EH (cell line): ENCODE results near the gene PLGRKT.
"Not testable (repeated sequence)": the region's sequence is repeated elsewhere in the genome, so short reads cannot be mapped to it uniquely, and the experiment has no call there.

Source experiments
- DNase-seq: peaks from one replicate; pipeline ENCODE4 v3.0.0-alpha.2; 2015; ENCODE audit warnings: low read depth

The PLGRKT gene

GRCh38 chr9:5430912-5431311 is 6.8 kb downstream of the PLGRKT start:
- peak; percentile 9 for DNase-seq

GRCh38 chr9:5429873-5430564 is 7.7 kb downstream of the PLGRKT start:
- DNase-seq = no peak

DNA sequence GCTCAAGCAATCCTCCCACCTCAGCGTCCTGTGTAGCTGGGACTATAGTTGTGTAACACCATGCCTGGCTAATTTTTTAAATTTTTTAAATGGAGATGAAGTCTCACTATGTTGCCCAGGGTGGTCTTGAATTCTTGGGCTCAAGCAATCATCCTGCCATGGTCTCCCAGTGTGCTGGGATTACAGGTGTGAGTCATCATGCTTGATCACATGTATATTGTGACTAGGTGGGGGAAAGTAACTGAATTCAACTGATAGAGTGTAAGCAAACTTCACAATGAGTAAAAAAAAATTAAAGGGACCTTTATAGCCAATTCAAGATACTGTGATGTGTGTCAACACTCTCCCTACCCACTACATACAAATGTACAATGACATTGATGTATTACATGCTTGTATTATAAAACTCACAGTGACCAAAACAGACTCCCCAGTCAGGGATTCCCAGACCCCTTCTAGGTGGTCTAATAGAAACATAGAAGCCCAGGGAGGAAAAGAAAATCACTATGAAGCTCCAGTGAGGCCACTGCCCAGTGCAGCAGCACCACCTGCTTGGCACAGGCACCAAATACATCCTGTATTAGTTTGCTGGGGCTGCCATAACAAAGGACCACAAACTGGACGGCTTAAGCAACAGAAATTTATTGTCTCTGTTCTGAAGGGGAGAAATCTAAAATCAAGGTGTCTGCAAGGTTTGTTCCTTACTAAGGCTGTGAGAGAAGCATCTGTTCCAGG is 8.8 kb downstream of the PLGRKT start:
- DNase-seq = no peak

GRCh38 chr9:5428172-5428571 is 9.6 kb downstream of the PLGRKT start:
- no peak for DNase-seq

DNA sequence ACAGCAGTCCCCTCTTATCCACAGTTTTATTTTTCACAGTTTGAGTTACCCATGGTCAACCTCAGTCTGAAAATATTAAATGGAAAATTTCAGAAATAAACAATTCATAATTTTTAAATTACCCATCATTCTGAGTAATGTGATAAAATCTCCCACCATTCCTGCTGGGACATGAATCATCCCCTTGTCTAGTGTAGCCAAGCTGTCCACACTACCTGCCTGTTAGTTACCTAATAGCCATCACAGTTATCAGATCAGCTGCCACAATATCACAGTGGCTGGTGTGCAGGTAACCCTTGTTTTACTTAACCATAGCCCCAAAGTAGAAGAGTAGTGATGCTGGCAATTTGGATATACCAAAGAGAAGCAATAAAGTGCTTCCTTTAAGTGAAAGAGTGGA is 10.7 kb downstream of the PLGRKT start:
- no peak for DNase-seq

- DNase-seq = peak; percentile 36
Observed at GRCh38 chr9:5425006-5425628, 12.6 kb downstream of the PLGRKT start.

DNA sequence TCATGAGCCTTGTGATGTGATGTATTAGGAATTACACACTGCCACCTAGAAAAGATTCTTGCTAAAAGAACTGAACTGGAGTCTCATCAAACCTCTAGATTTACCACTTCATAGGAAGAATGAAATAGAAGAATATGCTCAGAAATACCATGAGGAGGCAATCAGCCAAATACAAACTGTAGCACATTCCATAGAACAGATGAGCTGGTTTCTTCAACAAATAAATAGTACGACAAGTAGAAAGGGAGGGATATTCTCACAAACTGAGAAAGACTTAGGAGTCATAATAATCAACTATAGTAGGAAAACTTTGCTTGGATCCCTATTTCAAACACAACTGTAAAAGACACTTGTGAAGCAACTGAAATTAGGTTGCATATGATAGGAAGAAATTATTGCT is 15.4 kb downstream of the PLGRKT start:
- DNase-seq = no peak

DNA sequence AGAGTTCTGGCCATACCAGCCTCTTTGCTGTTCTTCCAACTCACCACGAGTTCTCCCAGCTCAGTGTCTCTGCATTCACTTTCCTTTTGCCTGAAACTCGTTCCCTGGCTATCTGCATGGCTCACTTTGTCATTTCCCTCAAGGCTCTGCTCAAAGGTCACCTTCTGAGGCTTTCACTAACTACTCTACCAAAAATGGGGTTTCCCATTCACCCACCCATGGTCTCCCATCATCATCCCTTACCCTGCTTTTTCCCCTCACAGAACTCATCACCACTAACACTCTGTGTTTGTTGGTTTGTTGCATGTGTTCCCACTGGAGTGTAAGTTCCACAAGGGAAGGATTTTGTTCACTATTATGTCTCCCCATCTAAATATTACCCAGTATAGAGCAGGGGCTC is 16.6 kb downstream of the PLGRKT start:
- no peak for DNase-seq

- no peak for DNase-seq
Observed at GRCh38 chr9:5419987-5420386, 17.7 kb downstream of the PLGRKT start.

DNA sequence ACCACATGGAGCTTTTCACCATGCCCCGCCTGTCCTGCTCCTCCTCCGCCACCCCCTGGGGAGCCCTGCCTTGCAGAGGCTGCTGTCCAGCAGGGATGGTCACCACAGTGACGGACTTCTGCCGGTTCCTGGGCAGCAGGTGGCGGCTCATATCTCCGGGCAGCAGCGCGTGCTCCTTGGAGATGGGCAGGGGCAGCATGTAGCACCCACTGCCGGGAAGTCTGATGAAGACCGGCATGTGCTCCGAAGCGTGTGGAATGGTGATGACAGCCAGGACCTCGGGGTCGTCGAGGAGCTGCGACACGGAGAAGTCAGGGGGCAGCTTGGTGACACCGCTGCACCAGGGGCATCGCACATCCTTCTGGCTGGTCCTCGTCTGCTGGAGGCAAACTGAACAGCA is 19.2 kb downstream of the PLGRKT start:
- DNase-seq = no peak

DNA sequence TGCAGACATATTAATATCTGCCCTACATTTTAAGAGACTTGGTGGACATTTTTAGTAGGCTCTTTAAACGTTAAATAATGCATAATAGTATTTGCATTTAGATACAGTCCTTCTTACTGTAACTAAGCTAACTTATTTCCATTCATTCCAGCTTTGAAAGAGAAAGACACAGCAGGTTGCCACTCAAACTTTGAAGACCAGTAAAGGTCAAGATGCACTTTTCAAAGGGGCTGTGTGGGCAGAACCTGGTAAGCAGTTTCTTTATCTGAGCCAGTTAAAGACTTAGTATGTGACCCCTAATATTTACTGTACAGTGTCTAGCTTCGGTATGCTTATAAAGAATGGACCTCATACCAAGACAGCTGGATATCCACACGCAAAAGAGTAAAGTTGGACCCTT is 20.8 kb downstream of the PLGRKT start:
- DNase-seq = no peak

DNA sequence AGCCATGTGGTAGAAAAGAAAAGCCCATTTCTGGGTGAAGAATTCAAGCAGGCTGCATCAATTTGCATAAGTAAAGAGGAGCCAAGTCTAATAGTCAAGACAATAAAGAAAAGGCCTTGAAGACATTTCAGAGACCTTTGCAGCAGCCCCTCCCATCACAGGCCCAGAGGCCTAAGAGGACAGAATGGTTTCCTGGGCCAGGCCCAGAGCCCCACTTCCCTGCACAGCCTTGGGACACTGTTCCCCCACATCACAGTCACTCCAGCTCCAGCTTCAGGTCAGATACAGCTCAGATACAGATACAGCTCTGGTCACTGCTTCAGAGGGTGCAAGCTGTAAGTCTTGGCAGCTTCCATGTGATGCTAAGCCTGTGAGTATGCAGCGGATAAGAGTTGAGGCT is 29.1 kb downstream of the PLGRKT start:
- DNase-seq = no peak

GRCh38 chr9:5402217-5402616 is 35.5 kb downstream of the PLGRKT start:
- no peak for DNase-seq

- not testable (repeated sequence) for DNase-seq
Observed at GRCh38 chr9:5397547-5397946, 40.2 kb downstream of the PLGRKT start.

DNA sequence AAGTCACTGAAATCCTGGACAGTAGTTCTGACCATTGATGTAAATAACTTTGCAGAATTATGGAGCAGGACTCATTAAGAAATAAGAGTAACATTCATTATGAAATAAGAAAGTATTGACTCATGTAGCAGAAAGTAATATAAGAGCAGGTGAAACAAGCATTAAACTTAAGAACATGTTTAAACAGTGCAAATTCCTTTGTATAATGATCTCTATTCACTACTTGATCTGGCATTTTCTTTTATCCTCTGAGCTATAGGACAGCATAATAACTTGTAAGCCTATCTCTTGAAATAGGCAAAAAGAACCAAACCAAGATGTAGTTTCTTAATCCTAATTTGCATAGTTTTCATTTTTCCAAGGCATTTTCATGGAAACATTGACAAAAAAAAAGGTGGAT is 42.3 kb downstream of the PLGRKT start:
- no peak for DNase-seq

DNA sequence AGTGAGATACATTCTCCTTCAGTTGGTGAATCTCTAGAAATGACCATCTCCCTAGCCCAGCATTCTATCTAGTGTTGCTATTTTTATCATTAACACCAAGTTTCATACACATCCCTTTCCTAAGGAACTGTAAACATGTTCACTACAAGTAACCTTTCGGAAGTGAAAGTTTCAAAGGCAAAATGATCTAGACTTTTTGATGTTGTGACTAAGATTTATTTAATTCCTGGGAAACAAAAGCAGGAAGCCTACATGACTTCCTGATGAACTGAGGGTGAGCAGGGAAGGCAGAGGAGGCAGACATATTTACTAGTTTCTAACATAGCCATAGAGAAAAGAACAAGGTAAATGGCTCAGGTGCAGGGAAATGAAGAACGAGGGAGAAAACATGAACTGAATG is 43.7 kb downstream of the PLGRKT start:
- not testable (repeated sequence) for DNase-seq

GRCh38 chr9:5393497-5393896 is 44.2 kb downstream of the PLGRKT start:
- no peak for DNase-seq

GRCh38 chr9:5392285-5392684 is 45.4 kb downstream of the PLGRKT start:
- no peak for DNase-seq

- peak; percentile 88 for DNase-seq
Observed at GRCh38 chr9:5389109-5389732, 48.5 kb downstream of the PLGRKT start.

- DNase-seq = peak; percentile 66
Observed at GRCh38 chr9:5388026-5388819, 49.5 kb downstream of the PLGRKT start.

- DNase-seq = no peak
Observed at GRCh38 chr9:5384436-5384835, 53.3 kb downstream of the PLGRKT start.

- no peak for DNase-seq
Observed at GRCh38 chr9:5382479-5382878, 55.2 kb downstream of the PLGRKT start.
